B cell (primary cell): ENCODE results near the gene COL25A1. TPM values are rescaled to one million over a fixed set of nuclear protein-coding genes. Genes with fewer than 3 reads are reported as not detected.

Experiments
- ATAC-seq: fragments of 200-7000 bp; cut with Tn5 transposase; one replicate; pipeline ENCODE4 v1.10.0; 2021; ENCODE audit warnings: low read depth, mild to moderate bottlenecking, moderate number of reproducible peaks, moderate library complexity
- CTCF ChIA-PET: fragments of 350-600 bp; sonication (Branson Sonifier 250); formaldehyde crosslinking; loops from one replicate; lab custom pipeline; 2021; ENCODE audit warnings: antibody characterized with exemption, inconsistent platforms; lab: Charles Lee
- POLR2A ChIA-PET: fragments of 350-600 bp; sonication (Branson Sonifier 250); formaldehyde crosslinking; loops from one replicate; lab custom pipeline; 2021; ENCODE audit warnings: antibody characterized with exemption; lab: Charles Lee
- DNase-seq: peaks from one replicate; pipeline ENCODE4 v3.0.0; 2013
- H2AFZ ChIP-seq: 2 replicates; pipeline ENCODE4 v1.6.1; 2012; ENCODE audit warnings: mild to moderate bottlenecking, low read depth, low read length; ENCODE audit not compliant: insufficient read depth, poor library complexity, severe bottlenecking
- H3K27ac ChIP-seq, 2 donors: 1 replicate in 1 of 2; 2 replicates in 1 of 2; pipeline ENCODE4 v1.5.1; 2012 to 2013; ENCODE audit warnings: low read length in 2 of 2, mild to moderate bottlenecking in 2 of 2, moderate library complexity in 1 of 2
- H3K27me3 ChIP-seq, 4 experiments: fragments of 200-600 bp in 1 of 4; sonication (generic) in 1 of 4; replicated peaks in 1 of 4; 1 replicate in 2 of 4; 2 replicates in 2 of 4; pipeline versions ENCODE4 v1.6.1 to v1.7.0; 2013 to 2016; ENCODE audit warnings: low read length in 3 of 4, mild to moderate bottlenecking in 2 of 4, mixed read lengths in 1 of 4, moderate library complexity in 1 of 4; ENCODE audit not compliant: insufficient read depth in 4 of 4, control insufficient read depth in 3 of 4; ENCODE audit errors: control extremely low read depth in 1 of 4
- H3K36me3 ChIP-seq, 2 experiments: replicated peaks in 1 of 2; 1 replicate in 1 of 2; 2 replicates in 1 of 2; pipeline versions ENCODE4 v1.6.1 to v1.7.1; 2013; ENCODE audit warnings: low read length in 1 of 2; ENCODE audit not compliant: insufficient read depth in 2 of 2, control insufficient read depth in 1 of 2; ENCODE audit errors: control extremely low read depth in 1 of 2, extremely low read depth in 1 of 2
- H3K4me1 ChIP-seq, 2 donors: fragments of 200-600 bp in 1 of 2; sonication (generic) in 1 of 2; 1 replicate in 1 of 2; 2 replicates in 1 of 2; pipeline versions ENCODE4 v1.5.1 to v1.6.1; 2013 to 2017; ENCODE audit warnings: low read length in 2 of 2; ENCODE audit not compliant: control insufficient read depth in 2 of 2, insufficient read depth in 2 of 2
- H3K4me2 ChIP-seq: replicated peaks from 2 replicates; pipeline ENCODE3; 2012; ENCODE audit warnings: mild to moderate bottlenecking, low read depth, low read length; ENCODE audit not compliant: poor library complexity, severe bottlenecking
- H3K4me3 ChIP-seq, 5 experiments: fragments of 200-600 bp in 1 of 5; sonication (generic) in 1 of 5; 1 replicate in 3 of 5; 2 replicates in 2 of 5; pipeline versions ENCODE4 v1.5.1 to v1.7.0; 2011 to 2016; ENCODE audit warnings: low read length in 4 of 5, mild to moderate bottlenecking in 4 of 5, low read depth in 2 of 5, control low read depth in 1 of 5, moderate library complexity in 1 of 5; ENCODE audit not compliant: insufficient read depth in 1 of 5; ENCODE audit errors: control extremely low read depth in 1 of 5, extremely low read depth in 1 of 5
- H3K79me2 ChIP-seq: fragments of 200-600 bp; sonication (generic); one replicate; pipeline ENCODE4 v1.6.0; 2016; ENCODE audit warnings: low read length; ENCODE audit not compliant: control insufficient read depth, insufficient read depth
- H3K9ac ChIP-seq: fragments of 200-600 bp; sonication (generic); 2 replicates; pipeline ENCODE4 v1.6.1; 2017; ENCODE audit warnings: mild to moderate bottlenecking, low read length, moderate library complexity
- H3K9me3 ChIP-seq, 3 donors: one replicate each; pipeline versions ENCODE4 v1.6.1 to v1.7.1; 2013; ENCODE audit warnings: low read length in 2 of 3; ENCODE audit not compliant: control insufficient read depth in 2 of 3, insufficient read depth in 1 of 3; ENCODE audit errors: control extremely low read depth in 1 of 3
- H4K20me1 ChIP-seq: 2 replicates; pipeline ENCODE4 v1.6.0; 2012; ENCODE audit warnings: mild to moderate bottlenecking, low read length; ENCODE audit not compliant: insufficient read depth, control insufficient read depth, poor library complexity, severe bottlenecking
- H3K27ac Mint-ChIP-seq: one replicate; pipeline ENCODE4 v1.8.0; 2021; ENCODE audit warnings: mixed read lengths
- H3K27me3 Mint-ChIP-seq: one replicate; pipeline ENCODE4 v1.8.0; 2021; ENCODE audit warnings: mixed read lengths
- H3K4me1 Mint-ChIP-seq: one replicate; pipeline ENCODE4 v1.8.0; 2021; ENCODE audit warnings: mixed read lengths
- H3K4me3 Mint-ChIP-seq: one replicate; pipeline ENCODE4 v1.8.0; 2021; ENCODE audit warnings: mixed read lengths
- H3K9me3 Mint-ChIP-seq: one replicate; pipeline ENCODE4 v1.8.0; 2022; ENCODE audit warnings: mixed read lengths; ENCODE audit not compliant: insufficient read depth
- EZH2 ChIP-seq: IDR thresholded peaks from 2 replicates; pipeline ENCODE4 v1.6.1; 2012; ENCODE audit warnings: borderline replicate concordance, low read depth, mild to moderate bottlenecking, moderate library complexity, low read length; ENCODE audit not compliant: insufficient read depth, poor library complexity, severe bottlenecking
- WGBS: methylation state at CpG from one replicate; pipeline ENCODE4 v1.1.5; 2013; ENCODE audit warnings: missing lambda C conversion rate; ENCODE audit not compliant: insufficient coverage; 5-methylcytosine and 5-hydroxymethylcytosine counted together
- intact Hi-C: fragments of 100-400 bp; cut with micrococcal nuclease; formaldehyde crosslinking; loops from one replicate; pipeline ENCODE4 v1.10.0; 2022
- polyA plus RNA-seq: library from polyadenylated mRNA; depleted of rRNA; stranded (reverse); fragments of >200 nt; gene quantifications from 2 replicates; pipeline ENCODE4 v1.2.3, GENCODE V29; 2012
- total RNA-seq, 2 donors: library from RNA; stranded (reverse); fragments of 120-200 nt in 1 of 2; gene quantifications; 1 replicate in 1 of 2; 2 replicates in 1 of 2; pipeline versions ENCODE4 v1.2.3 to v1.2.4, GENCODE V29; 2013 to 2022
- TF ChIP-seq, protein P1 (sequence below): fragments of 200-600 bp; IDR thresholded peaks from one replicate; pipeline ENCODE4 v1.8.0; 2022; ENCODE audit warnings: antibody characterized with exemption, mild to moderate bottlenecking

The COL25A1 gene
- total and polyA plus RNA-seq, 2 donors (not counting 1 experiment from before 2014, with no cell fraction given): not detected

DNA sequence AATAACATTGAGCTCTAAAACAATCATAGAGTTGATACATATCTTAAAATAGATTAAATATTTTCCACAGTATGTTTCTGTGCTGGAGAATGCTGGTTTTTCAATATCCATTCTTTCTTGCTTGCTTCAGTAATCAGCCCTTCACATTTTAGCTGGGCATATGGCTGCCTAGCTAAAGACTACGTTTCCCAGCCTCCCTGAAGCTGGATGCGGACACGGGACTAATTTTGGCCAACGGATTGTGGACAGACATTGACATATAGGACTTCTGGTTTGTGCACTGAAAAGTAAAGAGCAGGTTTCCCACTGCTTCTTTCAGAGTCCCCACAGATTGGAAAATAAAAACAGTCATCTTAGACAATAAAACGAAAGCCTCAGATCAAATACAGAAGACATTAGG lies 97.3 kb downstream of the COL25A1 start:
- H3K27ac Mint-ChIP-seq: no peak overlapping the region
- no peak overlapping the region for H3K27ac ChIP-seq
- H3K79me2 ChIP-seq: no peaks in the 10 kb centered on the region
- H3K9ac ChIP-seq: no peak overlapping the region
- ATAC-seq (no peak), DNase-seq (no peak)
- no peaks in the 10 kb centered on the region for H3K4me1 Mint-ChIP-seq
- no peak overlapping the region for H2AFZ ChIP-seq
- CTCF ChIA-PET: no interaction called here
- H3K9me3 Mint-ChIP-seq: no peaks in the 10 kb centered on the region
- H3K4me3 ChIP-seq: no peak overlapping the region
- H3K36me3 ChIP-seq: no peaks in the 10 kb centered on the region
- no peaks in the 10 kb centered on the region for H3K4me1 ChIP-seq
- no peak overlapping the region for H3K4me3 Mint-ChIP-seq
- POLR2A ChIA-PET: no interaction called here
- no peaks in the 10 kb centered on the region for H3K9me3 ChIP-seq
- 88% methylated on average over 3 of the region's 5 CpGs for WGBS
- no peak overlapping the region for H3K4me2 ChIP-seq
- peaks cover 3% of the 10 kb centered on the region for H3K27me3 Mint-ChIP-seq
- intact Hi-C loops: no loop called here
- H4K20me1 ChIP-seq: no peaks in the 10 kb centered on the region
- TF ChIP-seq EZH2: no peak
- TF ChIP-seq, protein P1, sequence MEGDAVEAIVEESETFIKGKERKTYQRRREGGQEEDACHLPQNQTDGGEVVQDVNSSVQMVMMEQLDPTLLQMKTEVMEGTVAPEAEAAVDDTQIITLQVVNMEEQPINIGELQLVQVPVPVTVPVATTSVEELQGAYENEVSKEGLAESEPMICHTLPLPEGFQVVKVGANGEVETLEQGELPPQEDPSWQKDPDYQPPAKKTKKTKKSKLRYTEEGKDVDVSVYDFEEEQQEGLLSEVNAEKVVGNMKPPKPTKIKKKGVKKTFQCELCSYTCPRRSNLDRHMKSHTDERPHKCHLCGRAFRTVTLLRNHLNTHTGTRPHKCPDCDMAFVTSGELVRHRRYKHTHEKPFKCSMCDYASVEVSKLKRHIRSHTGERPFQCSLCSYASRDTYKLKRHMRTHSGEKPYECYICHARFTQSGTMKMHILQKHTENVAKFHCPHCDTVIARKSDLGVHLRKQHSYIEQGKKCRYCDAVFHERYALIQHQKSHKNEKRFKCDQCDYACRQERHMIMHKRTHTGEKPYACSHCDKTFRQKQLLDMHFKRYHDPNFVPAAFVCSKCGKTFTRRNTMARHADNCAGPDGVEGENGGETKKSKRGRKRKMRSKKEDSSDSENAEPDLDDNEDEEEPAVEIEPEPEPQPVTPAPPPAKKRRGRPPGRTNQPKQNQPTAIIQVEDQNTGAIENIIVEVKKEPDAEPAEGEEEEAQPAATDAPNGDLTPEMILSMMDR: no peak
- no peaks in the 10 kb centered on the region for H3K27me3 ChIP-seq

DNA sequence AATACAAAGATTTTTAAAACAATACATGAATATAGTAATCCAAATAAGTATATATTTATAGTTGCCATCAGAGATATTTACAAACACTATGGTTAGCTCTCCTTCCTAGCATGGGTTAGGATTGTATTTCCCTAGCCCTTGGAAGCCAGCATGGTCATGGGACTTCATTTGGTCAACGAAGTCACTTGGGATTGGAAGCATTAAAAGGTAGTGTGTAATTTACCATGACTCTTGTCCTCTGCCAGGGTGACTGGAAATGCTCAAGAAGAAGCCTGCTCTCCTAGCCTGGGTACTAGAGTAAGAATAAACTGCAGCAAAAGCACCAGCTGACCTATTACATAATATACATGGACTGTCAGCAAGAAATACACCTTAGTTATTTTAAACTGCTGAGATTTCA lies 102.9 kb downstream of the COL25A1 start:
- Histone ChIP-seq H3K9me3 (no peaks in the 10 kb centered on the region), H2AFZ (no peak overlapping the region), H3K4me1 (no peaks in the 10 kb centered on the region), H3K36me3 (no peaks in the 10 kb centered on the region), H3K4me2 (no peak overlapping the region), H3K79me2 (no peaks in the 10 kb centered on the region), H3K4me3 (no peak overlapping the region), H3K27me3 (no peaks in the 10 kb centered on the region), H3K27ac (no peak overlapping the region), H4K20me1 (no peaks in the 10 kb centered on the region), H3K9ac (no peak overlapping the region)
- Mint-ChIP-seq H3K4me1 (no peaks in the 10 kb centered on the region), H3K27ac (no peak overlapping the region), H3K9me3 (no peaks in the 10 kb centered on the region), H3K4me3 (no peak overlapping the region), H3K27me3 (peaks cover 3% of the 10 kb centered on the region)
- DNase-seq (no peak), ATAC-seq (no peak)
- no CpG with 5 or more reads among the region's 1 CpG for WGBS
- ChIA-PET POLR2A (no interaction called here), CTCF (no interaction called here)
- TF ChIP-seq EZH2: no peak
- TF ChIP-seq, protein P1: no peak
- intact Hi-C loops: no loop called here
